ENCODE measurements around the gene RAD51B. TPM values are rescaled to one million over a fixed set of nuclear protein-coding genes. Genes with fewer than 3 reads are reported as not detected.
A peak's percentile ranks its signal among the peaks of the same experiment; 100 is the strongest.
"Not testable (repeated sequence)": the region's sequence is repeated elsewhere in the genome, so short reads cannot be mapped to it uniquely, and the experiment has no call there.

RAD51B gene
- polyA plus RNA-seq, 4 donors, result 10.6 to 13.2 (median 11.3) TPM

DNA sequence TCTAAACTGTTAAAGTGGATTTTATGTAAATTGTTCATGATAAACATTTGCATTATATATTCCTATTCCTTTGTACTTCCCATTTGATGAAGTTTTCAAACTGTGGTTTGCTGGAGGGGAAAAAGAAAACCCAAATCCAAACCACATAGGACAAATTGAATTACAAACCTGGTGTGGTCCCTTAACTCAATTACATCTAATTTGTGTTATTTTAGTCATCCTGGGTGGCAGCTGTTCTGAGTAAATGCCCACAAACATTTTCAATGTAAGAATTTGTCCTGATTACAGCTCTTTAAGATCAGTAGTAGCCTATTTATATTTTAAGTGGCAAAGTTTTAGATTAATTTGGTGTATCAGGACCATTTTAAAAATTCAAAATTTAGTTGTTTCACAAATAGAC lies 153.9 kb downstream of the RAD51B start:
- DNase-seq (ENCODE audit: low read depth in 4 of 4, low spot score in 2 of 4), result no peak

DNA sequence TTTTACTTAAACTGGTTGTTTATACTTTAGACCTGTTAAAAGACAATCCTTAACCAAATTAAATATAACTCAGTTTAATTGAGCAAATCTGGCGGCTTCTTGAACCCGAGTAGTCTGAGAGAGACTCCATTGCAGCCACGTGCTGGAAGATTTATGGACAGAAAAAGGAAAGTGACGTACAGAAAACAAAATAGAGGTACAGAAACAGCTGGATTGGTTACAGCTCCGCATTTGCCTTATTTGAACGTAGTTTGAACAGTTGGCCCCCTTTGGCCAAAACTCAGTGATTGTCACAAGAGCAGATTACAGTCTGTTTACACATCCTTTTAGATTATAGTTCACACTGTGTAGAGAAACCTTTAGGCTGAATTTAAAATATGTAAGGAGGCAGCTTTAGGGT lies 155.9 kb downstream of the RAD51B start:
- DNase-seq (ENCODE audit: low read depth in 4 of 4, low spot score in 2 of 4), result no peak

DNA sequence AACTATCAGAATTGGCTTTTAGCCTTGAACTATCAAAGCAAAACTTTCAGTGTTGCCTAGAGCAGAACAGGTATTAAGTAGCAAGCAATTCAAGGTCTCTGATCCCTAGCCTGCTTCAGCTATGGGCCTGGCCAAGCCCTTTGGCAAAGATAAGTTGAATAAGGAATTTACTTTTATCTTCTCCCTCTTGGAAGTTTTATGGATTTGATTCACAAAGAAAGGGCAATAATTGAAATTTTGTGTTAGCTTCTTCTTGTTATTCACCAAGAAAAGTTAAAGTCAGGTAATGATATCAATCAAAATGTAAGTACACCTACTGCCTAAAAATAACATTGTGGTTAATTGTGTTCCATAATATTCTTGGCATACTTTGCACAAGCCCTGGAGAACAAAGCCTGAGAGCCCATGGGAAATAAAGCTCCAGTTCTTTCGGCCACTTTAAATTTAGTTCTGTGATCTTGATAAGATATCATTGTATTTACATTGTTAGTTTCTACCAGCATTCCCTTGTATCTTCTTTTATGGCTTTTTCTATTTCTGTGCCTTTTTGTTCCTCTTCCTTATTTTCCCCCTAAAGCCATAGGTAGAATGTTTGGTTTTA lies 158.0 kb downstream of the RAD51B start:
- DNase-seq (ENCODE audit: low read depth in 4 of 4, low spot score in 2 of 4), result no peak

DNA sequence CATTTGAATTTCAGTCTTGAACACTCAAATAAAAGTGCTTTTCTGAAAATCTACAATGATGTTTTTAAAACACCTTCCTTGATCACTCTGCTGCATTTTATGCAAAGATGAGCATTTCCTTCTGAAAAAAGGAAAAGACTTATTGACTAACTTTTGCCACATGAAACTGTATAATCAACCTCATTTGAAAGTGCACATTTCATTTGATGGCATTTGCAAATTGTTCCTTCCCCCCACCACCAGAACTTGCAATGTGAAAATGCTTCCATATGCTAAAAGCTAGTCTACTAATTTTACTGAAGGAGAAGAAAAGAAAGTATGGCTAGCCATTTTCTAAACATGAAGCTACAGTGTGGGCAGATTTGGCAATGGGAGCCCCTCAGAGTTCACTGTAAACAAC lies 159.2 kb downstream of the RAD51B start:
- no peak for DNase-seq (ENCODE audit: low read depth in 4 of 4, low spot score in 2 of 4)

DNA sequence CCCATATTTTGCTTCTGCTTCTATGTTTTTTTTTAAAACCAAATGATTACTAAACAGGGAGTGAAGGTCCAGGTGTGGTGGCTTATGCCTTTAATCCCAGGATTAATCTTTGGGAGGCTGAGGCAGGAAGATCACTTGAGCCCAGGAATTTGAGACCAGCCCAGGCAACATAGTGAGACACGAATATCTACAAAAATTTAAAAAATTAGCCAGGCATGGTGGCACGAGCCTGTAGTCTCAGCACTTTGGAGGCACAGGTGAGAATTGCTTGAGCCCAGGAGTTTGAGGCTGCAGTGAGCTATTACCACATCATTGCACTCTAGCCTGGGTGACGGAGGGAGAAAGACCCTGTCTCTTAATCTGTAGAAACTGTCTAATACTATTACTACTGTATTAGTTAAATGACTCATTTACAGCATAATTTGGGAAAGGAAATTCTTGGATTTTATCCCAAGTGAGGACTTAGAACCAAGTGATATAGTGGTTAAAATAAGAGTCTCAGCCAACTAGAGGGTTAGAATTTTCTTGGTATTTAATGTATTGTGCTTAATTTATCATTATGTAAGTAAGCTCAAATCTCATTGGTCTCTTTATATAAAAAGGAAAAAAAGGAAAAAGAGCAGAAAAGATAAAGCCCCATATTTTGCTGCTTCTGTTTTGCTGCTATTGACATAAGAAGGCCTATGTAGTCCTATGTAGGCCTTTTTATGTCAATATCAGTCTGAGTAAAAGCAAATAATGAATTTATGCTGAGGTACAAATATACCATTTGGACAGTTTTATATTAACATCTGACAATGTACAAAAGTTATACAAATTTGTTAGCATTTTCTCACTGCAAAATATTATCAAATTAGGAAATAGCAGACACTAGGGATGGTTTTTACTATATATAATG lies 163.4 kb downstream of the RAD51B start:
- DNase-seq (ENCODE audit: low read depth in 4 of 4, low spot score in 2 of 4), result no peak

DNA sequence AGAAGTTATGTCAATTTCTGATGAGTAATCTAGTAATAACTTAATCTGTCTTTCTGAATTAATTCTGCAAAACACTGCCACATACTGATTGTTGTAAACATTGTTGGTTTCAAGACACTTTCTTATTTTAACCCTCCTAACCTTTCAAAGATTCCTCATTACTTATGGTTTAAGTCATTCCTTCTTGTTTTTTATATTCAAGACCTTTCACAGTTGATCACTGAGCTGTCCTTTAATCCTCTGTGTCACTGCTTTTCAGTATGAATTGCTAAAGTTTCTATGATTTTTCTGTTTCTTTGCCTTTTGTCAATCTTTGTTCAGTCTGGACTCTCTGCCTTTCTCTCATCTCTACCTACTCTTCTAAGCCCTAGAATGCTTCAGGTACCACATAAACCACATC lies 164.7 kb downstream of the RAD51B start:
- no peak for DNase-seq (ENCODE audit: low read depth in 4 of 4, low spot score in 2 of 4)

DNA sequence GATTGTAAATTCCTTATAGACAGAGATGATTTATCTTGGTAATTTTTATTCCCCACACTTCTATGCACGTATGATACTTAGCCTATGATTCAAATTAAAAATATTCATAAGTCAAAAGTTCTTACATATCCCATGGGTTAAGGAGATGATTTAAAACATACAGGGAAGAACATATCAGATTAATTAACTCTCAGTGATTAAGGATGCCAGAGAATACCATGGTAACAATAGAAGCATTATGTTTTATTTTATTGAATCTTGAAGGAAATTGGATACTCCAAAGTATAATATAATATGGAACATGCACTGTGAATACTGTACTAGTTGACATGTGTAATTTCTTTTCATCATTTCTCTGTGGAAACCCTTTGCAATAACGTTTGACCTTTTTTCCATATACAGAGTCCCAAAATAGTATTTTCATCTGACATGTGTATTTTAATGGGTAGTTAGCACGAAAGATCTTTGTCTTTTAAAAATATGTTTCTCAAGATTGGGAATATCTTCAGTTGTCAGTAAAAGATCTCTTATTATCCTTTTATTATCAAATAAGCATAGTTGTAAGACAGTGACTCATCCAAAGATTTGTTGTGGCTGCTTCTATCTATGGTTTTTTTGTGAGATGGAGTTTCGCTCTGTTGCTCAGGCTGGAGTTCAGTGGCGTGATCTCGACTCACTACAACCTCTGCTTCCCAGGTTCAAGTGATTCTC lies 166.7 kb downstream of the RAD51B start:
- no peak for DNase-seq (ENCODE audit: low read depth in 4 of 4, low spot score in 2 of 4)

DNA sequence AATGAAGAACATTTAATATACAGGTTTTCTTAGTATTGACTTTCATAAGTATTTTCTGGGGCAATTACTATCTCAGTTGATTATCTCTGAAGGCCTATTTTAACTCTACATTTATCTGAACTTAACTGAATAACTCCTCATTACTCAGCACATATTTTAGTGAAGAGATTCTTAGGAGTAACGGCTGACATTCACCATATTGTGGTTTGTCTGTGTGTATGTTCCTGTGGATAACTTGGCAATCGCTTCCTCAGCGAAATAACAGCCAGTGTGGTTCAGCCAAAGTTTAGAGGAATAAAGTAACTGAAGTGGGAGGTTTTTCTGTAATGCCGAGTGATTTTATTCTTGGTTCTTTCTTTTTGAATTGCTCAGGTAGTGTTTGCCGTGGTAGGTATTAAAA lies 168.0 kb downstream of the RAD51B start:
- peak in 2 of 4 donors; percentile 48 to 58 for DNase-seq (ENCODE audit: low read depth in 4 of 4, low spot score in 2 of 4)

DNA sequence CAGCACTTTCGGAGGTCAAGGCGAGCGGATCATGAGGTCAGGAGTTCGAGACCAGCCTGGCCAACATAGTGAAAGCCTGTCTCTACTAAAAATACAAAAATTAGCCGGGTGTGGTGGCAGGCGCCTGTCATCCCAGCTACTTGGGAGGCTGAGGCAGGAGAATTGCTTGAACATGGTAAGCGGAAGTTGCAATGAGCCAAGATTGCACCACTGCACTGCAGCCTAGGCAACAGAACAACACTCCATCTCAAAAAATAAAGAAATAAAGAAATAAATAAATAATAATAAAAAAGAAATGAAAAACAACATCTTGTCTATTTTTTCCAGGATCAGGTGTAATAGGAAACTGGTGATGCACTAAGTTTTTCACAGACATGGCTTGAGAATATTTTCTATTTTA lies 168.6 kb downstream of the RAD51B start:
- DNase-seq (ENCODE audit: low read depth in 4 of 4, low spot score in 2 of 4), result not testable (repeated sequence)

DNA sequence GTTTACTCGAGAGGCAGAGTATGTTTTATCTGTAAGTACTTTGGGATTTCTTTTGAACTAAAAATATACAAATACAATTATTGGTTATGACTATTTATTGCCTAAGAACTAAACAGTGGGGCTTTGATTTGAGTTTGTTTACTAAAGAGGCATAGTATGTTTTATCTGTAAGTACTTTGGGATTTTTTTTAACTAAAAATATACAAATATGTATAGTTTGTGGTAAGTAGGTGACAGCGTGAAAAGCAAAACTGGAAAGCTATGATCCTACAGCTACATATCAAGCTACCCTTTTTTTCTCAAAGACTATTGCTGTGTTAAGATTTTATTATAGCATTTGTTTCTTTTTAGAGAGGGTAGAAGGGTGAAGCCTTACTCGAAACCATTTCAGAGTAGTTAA lies 171.0 kb downstream of the RAD51B start:
- no peak for DNase-seq (ENCODE audit: low read depth in 4 of 4, low spot score in 2 of 4)

DNA sequence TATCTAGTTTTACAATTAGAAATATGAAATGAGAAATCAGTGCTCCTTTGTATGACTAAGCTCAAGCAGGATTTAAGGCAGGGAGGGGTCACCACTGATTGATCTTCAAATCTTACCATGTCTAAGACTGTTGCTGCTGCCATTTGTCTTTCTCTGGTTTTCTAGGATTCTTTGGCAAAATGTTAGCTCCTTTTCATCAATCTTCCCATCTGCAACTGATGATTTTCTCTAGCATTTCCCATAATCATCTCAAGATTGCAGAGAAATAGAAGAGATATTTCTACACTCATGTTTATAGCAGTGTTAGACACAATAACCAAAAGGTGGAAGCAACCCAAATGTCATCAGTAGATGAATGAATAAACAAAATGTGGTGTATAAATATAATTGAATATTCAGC lies 175.0 kb downstream of the RAD51B start:
- no peak for DNase-seq (ENCODE audit: low read depth in 4 of 4, low spot score in 2 of 4)

DNA sequence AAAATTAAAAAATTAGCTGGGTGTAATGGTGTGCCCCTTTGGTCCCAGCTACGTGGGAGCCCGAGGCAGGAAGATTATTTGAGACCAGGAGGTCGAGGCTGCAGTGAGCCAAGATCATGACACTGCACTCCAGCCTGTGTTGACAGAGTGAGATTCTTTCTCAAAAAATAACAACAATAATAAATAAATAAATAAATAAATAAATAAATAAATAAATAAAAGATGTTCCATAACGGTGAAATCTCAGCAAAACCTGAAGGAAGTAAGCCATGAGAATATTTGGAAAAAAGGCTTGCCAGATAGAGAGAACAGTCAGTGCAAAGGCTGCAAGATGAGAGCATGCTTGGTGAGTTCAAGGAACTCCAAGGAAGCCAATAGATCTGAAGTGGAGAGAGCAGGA lies 176.7 kb downstream of the RAD51B start:
- DNase-seq (ENCODE audit: low read depth in 4 of 4, low spot score in 2 of 4), result no peak

DNA sequence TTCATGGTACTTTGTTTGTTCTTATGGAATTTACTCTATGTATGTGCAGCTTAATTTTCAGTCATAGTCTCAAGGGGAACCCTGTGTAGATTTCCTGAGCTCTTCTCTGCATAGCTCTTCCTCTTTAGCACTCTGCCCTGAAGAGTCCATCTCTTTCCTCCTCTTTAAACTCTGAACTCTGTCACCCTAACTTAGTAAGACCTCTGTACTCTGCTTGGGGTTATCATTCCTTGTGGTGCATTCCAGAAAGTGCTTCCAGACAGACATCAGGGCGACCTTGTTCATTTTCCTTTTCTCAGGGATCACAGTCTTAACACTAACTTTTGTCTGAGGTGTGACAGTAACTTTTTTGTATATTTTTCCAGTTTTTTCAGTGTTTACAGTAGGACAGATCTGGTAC lies 179.3 kb downstream of the RAD51B start:
- DNase-seq (ENCODE audit: low read depth in 4 of 4, low spot score in 2 of 4), result no peak

DNA sequence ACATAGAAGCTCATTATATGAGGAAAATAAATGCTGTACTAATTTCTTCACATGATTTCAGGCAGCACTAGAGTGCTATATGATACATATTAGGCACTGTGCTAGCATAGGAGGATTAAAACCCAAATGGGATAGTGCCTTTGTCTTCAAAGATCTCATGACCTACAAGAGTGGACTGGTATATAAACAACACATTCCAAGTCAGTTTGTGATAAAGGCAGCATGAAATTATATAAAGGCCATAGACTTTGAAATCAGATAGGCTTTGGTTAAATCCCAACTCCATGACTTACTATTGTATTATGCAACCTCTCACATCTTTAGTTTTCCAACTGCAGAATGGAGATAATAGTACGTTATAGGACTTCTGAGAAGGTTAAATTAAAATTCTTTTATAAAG lies 179.7 kb downstream of the RAD51B start:
- DNase-seq (ENCODE audit: low read depth in 4 of 4, low spot score in 2 of 4), result no peak

DNA sequence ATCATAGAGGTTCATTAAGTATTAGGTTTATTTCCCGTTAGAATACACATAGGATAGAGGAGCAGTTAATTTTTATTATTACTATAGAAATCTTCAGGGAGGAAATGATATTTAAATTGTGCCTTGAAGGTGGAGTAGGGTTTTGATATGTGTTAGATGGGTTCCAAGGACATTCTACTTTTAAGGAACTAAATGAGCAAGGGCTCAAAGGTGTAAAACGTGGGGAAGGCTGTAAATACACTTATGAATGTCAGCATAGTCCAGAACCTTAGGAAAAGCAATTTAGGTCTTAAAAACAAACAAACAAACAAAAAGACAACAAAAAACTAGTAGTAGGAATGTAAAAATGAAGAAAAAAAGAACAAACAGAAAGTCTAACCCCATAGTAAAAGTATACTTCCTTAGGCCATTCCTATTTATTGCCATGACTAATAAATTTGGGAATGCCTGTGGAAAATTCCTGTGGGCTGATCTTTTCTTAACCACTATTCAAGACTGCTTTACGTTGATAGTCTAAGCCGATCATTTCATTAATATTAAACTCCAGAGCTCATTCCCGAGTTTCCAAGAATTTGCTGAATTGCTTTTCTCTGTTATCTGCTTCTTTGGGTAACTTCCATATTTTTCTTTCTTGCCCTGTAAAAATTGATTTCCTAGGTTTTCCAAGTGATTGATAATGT lies 180.3 kb downstream of the RAD51B start:
- no peak for DNase-seq (ENCODE audit: low read depth in 4 of 4, low spot score in 2 of 4)

DNA sequence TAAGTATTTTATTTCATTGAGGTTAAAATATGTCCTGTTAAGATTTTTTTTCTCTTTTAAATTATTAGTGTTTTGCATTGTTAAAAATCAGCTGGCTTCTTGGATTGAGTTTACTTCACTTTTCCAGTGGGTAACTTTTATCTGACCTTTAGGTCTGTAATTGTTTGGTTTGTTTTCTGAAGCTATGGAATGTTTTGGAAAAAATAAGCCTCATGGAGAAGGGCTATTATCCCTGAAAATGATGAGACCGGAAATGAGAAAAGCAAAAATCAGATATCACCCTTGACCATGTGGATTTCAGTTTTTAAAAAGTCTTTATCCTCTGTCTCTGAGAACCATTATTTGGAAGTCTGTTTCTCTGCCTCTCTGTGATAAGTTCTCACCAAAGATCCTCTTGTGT lies 180.9 kb downstream of the RAD51B start:
- no peak for DNase-seq (ENCODE audit: low read depth in 4 of 4, low spot score in 2 of 4)

DNA sequence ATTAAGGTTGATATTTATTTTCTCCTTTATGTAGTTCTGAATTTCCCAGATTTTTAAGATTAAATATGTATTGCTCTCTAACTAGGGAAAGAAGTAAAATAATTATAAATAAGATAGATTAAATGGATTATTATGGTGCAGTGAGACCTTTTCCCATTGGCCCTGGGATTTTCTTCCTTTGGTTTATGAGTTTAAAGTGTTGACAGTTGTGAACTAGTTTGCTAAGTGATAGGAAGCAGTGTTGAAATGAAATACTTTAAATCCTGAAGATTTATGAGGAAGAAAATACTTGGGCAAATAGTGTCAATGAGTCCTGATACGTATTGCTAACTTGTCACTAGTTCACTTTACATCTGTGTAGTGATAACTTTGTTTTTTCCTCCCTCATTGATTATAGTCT lies 188.9 kb downstream of the RAD51B start:
- no peak for DNase-seq (ENCODE audit: low read depth in 4 of 4, low spot score in 2 of 4)

DNA sequence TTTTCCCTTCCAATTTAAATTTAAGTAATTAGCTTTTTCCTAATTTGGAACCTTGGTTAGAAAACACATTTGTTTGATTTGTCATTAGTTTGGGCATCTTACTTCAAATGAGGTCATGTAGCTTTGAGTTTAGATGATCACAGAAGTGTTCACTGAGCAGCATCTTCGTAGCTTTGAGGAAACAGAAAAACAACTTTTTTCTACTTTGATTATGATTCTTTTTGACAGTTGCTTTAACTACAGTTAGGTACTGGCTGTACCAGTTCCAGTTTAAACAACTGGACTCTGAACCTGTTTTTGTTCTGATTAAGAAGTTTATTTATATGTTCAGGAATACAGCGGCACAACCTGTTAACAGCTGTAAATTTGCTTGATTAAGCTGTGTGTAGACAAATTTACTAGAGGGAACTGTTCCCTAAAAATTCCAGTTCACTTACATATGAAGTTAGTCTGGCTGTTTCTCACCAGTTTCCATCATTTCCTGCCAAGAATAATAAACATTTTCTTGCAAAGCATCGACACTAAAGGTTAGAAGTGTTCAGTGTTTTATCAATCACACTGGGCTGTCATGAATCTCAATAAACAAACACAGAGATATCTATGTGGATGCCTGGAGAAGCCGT lies 191.9 kb downstream of the RAD51B start:
- DNase-seq (ENCODE audit: low read depth in 4 of 4, low spot score in 2 of 4), result no peak

DNA sequence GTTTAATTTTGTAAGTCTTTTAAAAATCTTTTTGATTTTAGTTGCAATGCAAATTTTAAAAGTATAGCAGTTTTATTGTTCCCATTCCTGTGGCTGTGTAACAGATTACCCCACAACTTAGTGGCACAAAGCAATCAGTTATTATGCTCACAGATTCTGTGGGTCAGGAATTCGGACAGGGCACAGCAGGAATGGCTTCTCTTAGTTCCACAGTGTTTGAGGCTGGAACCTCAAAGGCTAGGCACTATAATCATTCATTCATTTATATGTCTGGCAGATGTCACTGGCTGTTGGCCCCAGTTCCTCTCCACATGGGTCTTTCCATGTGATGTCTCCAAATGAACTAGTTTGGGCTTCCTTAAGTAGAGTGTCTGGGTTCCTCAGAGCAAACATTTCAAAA lies 193.3 kb downstream of the RAD51B start:
- no peak for DNase-seq (ENCODE audit: low read depth in 4 of 4, low spot score in 2 of 4)

DNA sequence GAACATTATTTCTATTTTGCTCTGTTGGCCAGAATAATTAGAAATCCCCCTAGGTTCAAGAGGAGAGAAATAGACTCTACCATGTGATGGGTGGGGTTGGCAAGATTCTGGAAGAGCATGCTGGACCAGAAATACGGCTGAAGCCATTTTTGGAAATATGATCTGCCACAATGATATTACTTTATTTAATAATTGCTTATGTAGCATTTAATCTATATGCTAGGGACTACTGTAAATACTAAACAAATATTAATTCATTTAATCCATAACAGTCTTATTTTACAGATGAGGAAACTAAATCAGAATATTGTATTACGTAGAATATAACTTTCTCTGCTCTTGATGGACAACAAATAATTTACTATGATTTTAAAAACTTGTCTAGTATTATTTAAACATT lies 193.7 kb downstream of the RAD51B start:
- DNase-seq (ENCODE audit: low read depth in 4 of 4, low spot score in 2 of 4), result no peak

DNA sequence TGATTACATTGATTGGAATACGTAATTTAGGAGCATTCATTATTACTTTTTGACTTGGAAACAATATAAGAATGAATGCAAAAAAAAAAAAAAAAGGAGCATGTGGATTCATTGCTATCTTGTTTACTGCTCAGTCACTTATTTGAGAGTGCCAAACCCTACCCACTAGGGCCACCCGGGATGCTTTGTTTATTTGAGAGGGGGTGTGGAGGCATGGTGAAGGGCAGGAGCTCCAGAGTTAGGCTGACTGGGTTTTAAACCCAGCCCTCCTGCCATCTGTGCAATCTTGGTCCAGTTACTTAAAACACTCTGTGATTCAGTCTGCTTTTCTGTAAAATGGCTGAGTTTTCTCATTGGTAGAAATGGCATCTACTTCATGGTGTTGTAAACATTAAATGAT lies 195.2 kb downstream of the RAD51B start:
- no peak for DNase-seq (ENCODE audit: low read depth in 4 of 4, low spot score in 2 of 4)
